Immature natural killer cell (primary cell): ENCODE results near the gene RASGEF1C. TPM values are rescaled to one million over a fixed set of nuclear protein-coding genes. Genes with fewer than 3 reads are reported as not detected.
"Not testable (repeated sequence)": the region's sequence is repeated elsewhere in the genome, so short reads cannot be mapped to it uniquely, and the experiment has no call there.

Source experiments
- DNase-seq, 3 donors: peaks; one replicate each; pipeline ENCODE4 v3.0.0; 2022; ENCODE audit warnings: mixed read lengths in 1 of 3
- H3K27ac Mint-ChIP-seq, 6 donors: one replicate each; pipeline ENCODE4 v1.8.0; 2020; ENCODE audit warnings: mixed read lengths in 6 of 6, mild to moderate bottlenecking in 5 of 6, inconsistent platforms in 4 of 6, moderate library complexity in 3 of 6
- H3K27me3 Mint-ChIP-seq, 3 donors: one replicate each; pipeline ENCODE4 v1.8.0; 2020 to 2021; ENCODE audit warnings: low read depth in 3 of 3, mild to moderate bottlenecking in 3 of 3, mixed read lengths in 3 of 3, moderate library complexity in 3 of 3, inconsistent platforms in 1 of 3
- H3K36me3 Mint-ChIP-seq, 3 donors: one replicate each; pipeline ENCODE4 v1.8.0; 2020; ENCODE audit warnings: mixed read lengths in 3 of 3, inconsistent platforms in 2 of 3, mild to moderate bottlenecking in 2 of 3
- H3K4me1 Mint-ChIP-seq, 2 donors: one replicate each; pipeline ENCODE4 v1.8.0; 2020; ENCODE audit warnings: inconsistent platforms in 2 of 2, mild to moderate bottlenecking in 2 of 2, mixed read lengths in 2 of 2, moderate library complexity in 1 of 2
- H3K4me3 Mint-ChIP-seq, 5 donors: one replicate each; pipeline ENCODE4 v1.8.0; 2020; ENCODE audit warnings: mild to moderate bottlenecking in 5 of 5, mixed read lengths in 5 of 5, inconsistent platforms in 3 of 5, moderate library complexity in 3 of 5
- H3K9me3 Mint-ChIP-seq, 6 donors: one replicate each; pipeline ENCODE4 v1.8.0; 2020; ENCODE audit warnings: mild to moderate bottlenecking in 6 of 6, mixed read lengths in 6 of 6, inconsistent platforms in 4 of 6, moderate library complexity in 3 of 6
- polyA plus RNA-seq, 3 donors: library from polyadenylated mRNA; unstranded; fragments of 300-500 nt; fragmentation: Illumina TruSeq; gene quantifications; one replicate each; pipeline ENCODE4 v1.2.3, GENCODE V29; 2021

RASGEF1C gene
- polyA plus RNA-seq, 3 donors from 2014 or later = not detected

DNA sequence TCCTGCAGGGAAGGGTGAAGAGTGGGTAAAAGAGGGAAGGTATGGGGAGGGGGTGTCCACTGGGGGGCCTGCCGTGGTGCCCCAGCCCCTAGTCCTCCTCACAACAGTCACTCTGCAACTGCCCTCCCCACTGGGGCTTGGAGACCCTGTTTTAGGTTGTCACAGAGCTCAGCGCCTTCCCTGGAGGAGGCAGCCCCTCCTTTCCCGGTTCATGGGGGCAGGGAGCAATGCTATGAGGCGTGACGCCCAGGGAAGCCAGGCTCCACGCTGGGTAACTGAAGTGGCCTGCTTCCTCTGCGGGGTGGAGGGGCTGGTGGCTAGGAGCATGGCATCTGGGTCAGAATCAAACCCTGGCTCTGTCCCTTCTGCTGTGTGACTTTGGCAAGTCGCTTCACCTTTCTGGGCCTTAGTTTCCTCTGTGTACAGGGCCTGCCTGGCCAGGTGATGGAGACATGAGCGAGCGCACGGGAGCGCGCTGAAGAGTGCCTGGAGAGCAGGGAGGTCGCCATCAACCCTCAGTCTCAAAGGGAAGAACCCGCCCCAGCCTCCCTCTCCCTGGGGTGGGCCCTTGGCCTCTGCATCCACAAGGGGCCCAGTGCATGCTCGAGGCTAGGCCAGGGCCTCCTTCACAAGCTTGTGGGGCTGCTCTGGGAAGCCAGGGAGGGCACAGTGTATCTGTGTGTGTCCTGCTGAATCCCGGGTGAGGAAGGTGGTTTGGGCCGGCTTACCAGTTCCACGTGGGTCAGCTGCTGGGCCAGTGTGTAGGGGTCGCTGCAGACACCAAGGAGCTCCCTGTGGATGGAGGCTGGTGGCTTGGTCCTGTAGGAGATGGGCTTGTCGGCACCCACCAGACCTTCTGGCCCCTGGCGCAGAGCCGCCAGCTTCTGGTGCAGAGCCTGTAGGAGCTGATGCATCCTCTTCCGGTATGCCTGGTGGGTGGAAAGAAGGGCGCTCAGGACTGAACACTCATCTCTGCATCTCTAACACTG, 81.0 kb downstream of the RASGEF1C start:
- Mint-ChIP-seq H3K27me3 (peaks cover 1 to 2% (median 2%) of the 10 kb centered on the region in 3 donors), H3K9me3 (no peaks in the 10 kb centered on the region), H3K4me3 (no peak overlapping the region), H3K27ac (no peak overlapping the region), H3K36me3 (no peaks in the 10 kb centered on the region), H3K4me1 (peaks cover 0 to 1% of the 10 kb centered on the region in 2 donors)
- DNase-seq = no peak

DNA sequence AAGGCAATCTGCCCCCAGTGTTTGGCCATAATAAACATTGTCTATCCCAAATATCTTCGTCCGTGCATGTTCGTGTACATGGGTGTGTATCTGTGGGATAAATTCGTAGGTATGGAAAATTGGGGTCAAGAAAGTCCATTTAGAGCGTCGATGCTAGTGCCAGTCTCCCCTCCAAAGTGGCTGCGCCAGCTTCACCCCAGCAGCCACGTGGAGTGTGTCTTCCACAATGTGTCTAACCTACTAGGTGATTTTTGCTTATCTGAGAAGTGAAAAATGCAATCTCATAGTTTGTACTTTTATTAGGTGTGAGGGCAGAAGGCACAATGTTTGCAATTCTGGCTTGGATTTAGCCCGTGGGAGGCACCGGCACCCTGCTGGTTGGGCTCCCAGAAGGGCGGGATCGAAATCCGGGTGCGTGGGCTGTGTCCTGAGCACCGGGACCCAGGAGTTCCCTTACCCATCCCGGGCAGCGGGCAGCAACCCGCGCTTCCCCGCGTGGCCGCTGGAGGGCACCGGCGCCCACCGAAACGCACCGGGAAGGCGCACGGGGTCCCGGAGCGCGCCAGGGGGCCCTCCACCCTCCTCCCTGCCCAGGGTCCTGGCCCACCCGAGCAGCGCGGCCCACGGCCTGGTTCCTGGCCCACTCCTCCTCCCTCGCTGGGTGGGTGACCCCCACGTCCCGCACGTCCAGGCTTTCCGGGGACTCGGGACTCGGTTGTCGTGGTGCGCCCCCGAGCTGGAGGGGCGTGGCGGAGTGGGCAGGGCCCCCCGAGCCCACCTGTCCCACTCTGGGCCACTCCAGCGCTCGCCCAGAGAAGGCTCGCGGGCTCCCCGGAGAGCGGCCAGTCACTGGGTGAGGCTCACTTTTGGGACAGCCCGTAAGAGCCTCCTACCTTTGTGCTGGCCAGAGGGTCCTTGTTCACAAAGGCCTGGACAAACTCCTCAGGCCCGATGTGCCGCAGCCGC, 82.0 kb downstream of the RASGEF1C start:
- Mint-ChIP-seq H3K27me3 (peaks cover 1 to 2% (median 2%) of the 10 kb centered on the region in 3 donors), H3K4me1 (peaks cover 0 to 1% of the 10 kb centered on the region in 2 donors), H3K36me3 (no peaks in the 10 kb centered on the region), H3K4me3 (no peak overlapping the region), H3K9me3 (no peaks in the 10 kb centered on the region), H3K27ac (no peak overlapping the region)
- DNase-seq = peak; percentile 29 to 35 (median 30)

DNA sequence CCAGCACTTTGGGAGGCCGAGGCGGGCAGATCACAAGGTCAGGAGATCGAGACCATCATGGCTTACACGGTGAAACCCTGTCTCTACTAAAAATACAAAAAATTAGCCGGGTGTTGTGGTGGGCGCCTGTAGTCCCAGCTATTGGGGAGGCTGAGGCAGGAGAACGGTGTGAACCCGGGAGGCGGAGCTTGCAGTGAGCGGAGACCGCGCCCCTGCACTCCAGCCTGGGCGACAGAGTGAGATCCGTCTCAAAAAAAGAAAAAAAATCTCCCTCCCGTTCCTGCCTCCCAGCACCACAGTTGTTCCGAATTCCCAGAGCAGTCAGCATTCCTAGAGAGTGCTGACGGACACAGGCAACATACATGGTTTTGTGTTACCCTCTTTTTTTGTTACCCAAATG, 82.9 kb downstream of the RASGEF1C start:
- H3K4me1 Mint-ChIP-seq, H3K4me3 Mint-ChIP-seq, H3K27me3 Mint-ChIP-seq, H3K36me3 Mint-ChIP-seq, H3K9me3 Mint-ChIP-seq, DNase-seq, H3K27ac Mint-ChIP-seq: not testable (repeated sequence)

DNA sequence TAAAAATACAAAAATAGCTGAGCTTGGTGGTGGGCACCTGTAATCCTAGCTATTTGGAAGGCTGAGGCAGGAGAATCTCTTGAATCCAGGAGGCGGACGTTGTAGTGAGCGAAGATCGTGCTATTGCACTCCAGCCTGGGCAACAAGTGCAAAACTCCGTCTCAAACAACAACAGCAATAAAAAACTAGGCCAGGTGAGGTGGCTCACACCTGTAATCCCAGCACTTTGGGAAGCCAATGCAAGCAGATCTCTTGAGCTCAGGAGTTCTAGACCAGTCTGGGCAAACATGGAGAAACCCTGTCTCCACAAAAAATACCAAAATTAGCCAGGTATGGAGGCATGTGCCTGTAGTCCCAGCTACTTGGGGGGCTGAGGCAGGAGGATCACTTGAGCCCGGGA, 84.3 kb downstream of the RASGEF1C start:
- not testable (repeated sequence) for H3K9me3 Mint-ChIP-seq, H3K27ac Mint-ChIP-seq, H3K27me3 Mint-ChIP-seq, H3K36me3 Mint-ChIP-seq, H3K4me3 Mint-ChIP-seq, H3K4me1 Mint-ChIP-seq, DNase-seq

DNA sequence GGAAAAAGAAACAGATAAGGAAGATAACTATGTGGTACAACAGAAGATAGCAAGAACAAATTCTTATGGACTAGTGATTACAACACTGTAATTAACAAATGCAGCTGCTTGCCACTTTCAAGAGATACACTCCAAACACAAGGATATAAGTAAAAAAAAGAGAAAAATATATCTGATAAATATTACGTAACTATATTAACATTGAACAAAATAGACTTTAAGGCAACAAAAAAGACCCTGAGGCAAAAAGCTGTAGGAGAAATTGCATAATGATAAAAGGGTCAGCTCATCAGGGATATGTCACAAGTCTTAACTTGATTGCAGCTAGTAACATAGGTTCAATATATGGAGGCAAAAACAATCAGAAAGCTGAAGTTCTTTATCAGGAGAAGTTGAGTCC, 86.1 kb downstream of the RASGEF1C start:
- no peak overlapping the region for H3K27ac Mint-ChIP-seq
- H3K4me1 Mint-ChIP-seq = peaks cover 0 to 1% of the 10 kb centered on the region in 2 donors
- no peak overlapping the region for H3K4me3 Mint-ChIP-seq
- H3K36me3 Mint-ChIP-seq = no peaks in the 10 kb centered on the region
- DNase-seq = no peak
- H3K27me3 Mint-ChIP-seq = peaks cover 1 to 7% (median 2%) of the 10 kb centered on the region in 3 donors
- no peaks in the 10 kb centered on the region for H3K9me3 Mint-ChIP-seq

DNA sequence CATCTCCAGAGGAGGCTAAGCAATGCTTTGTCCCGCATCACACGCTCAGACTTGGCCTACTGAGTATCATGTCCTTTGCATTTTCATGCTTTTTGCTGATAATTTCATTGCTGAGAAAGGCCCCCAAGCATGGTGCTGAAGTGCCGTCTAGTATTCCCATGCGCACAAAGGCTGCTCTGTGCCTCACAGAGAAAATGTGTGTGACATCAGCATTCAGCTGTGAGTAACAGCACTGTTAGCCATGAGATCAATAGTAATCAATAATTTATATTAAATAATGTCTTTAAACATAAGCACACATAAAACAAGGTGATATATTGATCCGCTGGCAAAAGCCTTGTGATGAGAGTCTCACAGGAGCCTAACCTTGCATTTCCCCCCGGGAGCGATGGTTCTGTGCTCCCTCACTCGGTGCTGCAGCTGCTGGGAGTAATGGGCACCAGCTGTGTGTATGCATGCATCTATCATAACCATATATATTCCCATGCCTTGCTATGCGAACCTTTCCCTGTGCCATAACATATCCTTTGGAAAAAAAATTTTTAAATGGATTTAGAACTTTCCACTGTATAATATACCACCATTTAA, 87.1 kb downstream of the RASGEF1C start:
- no peak for DNase-seq
- Mint-ChIP-seq H3K27me3 (peaks cover 1 to 7% (median 1%) of the 10 kb centered on the region in 3 donors), H3K27ac (no peak overlapping the region), H3K4me1 (peaks cover 0 to 1% of the 10 kb centered on the region in 2 donors), H3K36me3 (no peaks in the 10 kb centered on the region), H3K9me3 (no peaks in the 10 kb centered on the region), H3K4me3 (no peak overlapping the region)

DNA sequence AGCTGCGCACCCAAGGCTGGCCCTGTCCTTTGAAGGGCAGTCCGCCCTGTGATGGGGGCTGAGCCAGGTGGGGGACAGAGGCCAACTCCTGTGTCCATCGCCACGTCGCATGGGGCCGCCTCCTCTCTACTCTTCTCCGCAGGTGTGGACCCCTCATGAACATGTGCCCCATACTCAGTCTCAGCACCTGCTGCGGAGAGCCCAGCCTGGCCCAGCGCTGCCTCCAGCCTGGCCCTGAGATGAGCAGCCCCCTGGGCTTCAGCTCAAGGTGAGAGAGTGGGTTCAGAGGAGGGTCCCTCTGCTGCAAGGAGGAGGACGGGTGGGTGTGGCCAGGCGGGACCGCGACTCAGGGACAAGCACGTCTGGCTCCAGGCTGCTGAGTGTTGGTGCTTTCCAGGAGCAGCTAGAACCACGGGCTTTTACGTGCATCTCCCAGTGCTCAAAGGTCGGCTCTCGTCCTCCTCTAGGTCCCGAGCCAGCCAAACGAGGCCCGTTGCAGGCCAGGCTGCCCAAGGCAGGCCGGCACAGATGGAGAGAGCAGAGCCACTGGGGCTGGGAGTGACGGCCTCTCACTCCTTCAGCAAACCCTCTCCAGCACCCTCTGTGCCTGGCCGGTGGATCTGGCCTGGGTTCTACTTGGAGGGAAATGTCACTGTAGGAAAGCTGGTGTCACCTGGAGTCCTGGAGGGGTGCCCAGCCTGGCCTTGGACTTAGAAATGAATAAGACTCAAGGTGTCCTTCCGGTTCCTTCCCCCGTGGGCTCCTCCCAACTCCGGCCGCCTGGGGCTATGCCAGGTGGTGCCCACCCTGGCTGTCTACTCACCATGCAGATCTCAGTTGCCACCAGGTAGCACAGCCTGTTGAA, 88.5 kb downstream of the RASGEF1C start:
- H3K36me3 Mint-ChIP-seq = no peaks in the 10 kb centered on the region
- H3K4me3 Mint-ChIP-seq = no peak overlapping the region
- no peaks in the 10 kb centered on the region for H3K4me1 Mint-ChIP-seq
- H3K9me3 Mint-ChIP-seq = no peaks in the 10 kb centered on the region
- H3K27me3 Mint-ChIP-seq = peaks cover 0 to 7% (median 1%) of the 10 kb centered on the region in 3 donors
- H3K27ac Mint-ChIP-seq = no peak overlapping the region
- DNase-seq = no peak

DNA sequence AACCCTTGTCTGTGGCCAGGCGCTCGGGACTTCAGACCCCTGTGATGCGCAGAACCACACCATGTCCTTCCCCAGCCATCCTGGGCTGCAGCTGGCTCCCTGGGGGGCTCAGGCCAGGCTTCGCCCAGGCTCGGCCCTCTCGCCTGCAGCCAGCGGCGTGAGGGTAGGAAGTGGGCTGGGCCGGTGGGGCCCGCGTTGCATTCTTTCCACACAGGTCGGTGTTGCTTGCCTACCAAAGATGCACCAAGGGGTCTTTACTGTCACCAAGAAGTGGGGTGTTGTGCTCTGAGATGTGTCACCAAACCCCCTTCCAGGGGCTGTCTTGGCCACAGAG, 89.1 kb downstream of the RASGEF1C start:
- DNase-seq = no peak
- Mint-ChIP-seq H3K36me3 (no peaks in the 10 kb centered on the region), H3K4me1 (no peaks in the 10 kb centered on the region), H3K27me3 (peaks cover 0 to 7% (median 1%) of the 10 kb centered on the region in 3 donors), H3K27ac (no peak overlapping the region), H3K4me3 (no peak overlapping the region), H3K9me3 (no peaks in the 10 kb centered on the region)

DNA sequence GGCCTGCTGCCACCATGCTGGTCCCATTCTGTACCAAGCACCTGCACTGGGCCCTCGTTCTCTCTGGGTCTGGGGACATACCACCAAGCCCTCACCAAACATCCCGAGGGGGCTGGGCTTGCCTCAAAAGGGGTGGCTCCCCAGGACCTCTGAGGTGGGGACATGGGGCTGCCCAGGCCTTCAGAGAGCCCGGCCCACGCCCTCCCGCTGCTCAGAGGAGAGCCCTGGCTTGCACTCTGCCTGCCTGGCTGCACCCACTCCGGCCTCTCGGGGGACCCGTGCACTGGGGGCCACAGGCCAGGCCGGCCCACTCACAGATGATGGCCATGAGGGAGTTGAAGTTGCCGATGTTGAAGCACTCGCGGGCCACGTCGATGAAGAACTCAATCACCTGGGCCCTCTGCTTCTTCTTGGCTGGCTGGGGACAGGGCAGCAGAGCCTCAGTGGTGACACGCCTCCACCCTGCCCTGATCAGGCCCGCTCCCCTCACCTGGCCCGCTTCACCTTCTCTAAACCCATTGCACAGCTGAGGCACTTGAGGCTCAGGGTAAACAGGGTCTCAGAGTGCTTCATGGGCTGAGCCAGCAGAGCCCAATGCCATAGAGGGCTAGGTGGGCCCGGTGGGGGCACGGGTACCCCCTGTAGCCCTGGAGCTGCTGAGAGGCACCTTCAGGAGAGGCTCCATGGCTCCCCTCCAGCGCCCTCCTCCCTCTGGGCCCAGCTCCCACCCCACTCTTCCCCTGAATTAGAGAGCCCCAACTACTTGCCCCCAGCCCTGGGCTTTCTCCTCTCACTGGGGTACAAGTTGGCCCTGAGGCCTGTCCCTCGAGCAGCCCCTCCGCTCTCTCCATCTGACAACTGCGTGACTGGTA, 89.7 kb downstream of the RASGEF1C start:
- DNase-seq = no peak
- no peaks in the 10 kb centered on the region for H3K4me1 Mint-ChIP-seq
- H3K27ac Mint-ChIP-seq = no peak overlapping the region

DNA sequence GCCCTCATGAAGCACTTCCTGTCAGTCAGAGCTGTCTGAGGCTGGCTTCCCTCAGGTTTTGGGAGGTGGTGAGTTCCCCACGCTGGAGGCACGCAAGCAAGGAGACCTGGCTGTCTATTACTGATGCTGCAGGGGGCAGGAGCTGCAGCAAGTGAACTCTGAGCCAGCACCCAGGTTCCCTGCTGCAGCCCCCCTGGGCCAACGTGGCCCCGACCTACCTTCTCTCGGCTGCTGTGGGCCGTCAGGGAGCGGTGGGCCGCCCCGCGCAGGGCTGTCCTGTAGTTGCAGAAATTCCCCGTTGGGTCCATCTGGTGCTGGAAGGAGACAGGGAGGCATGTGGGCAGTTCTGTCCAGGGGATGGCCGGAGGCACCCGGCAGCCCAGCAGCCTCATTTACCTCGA, 90.6 kb downstream of the RASGEF1C start:
- Mint-ChIP-seq H3K4me1 (no peaks in the 10 kb centered on the region), H3K27me3 (peaks cover 0 to 7% (median 1%) of the 10 kb centered on the region in 3 donors), H3K36me3 (no peaks in the 10 kb centered on the region), H3K9me3 (no peaks in the 10 kb centered on the region), H3K27ac (no peak overlapping the region), H3K4me3 (no peak overlapping the region)
- DNase-seq = no peak

More for the DNA sequence above, 89.7 kb downstream of the RASGEF1C start:
- Mint-ChIP-seq H3K9me3 (no peaks in the 10 kb centered on the region), H3K36me3 (no peaks in the 10 kb centered on the region), H3K4me3 (no peak overlapping the region), H3K27me3 (peaks cover 0 to 7% (median 1%) of the 10 kb centered on the region in 3 donors)

DNA sequence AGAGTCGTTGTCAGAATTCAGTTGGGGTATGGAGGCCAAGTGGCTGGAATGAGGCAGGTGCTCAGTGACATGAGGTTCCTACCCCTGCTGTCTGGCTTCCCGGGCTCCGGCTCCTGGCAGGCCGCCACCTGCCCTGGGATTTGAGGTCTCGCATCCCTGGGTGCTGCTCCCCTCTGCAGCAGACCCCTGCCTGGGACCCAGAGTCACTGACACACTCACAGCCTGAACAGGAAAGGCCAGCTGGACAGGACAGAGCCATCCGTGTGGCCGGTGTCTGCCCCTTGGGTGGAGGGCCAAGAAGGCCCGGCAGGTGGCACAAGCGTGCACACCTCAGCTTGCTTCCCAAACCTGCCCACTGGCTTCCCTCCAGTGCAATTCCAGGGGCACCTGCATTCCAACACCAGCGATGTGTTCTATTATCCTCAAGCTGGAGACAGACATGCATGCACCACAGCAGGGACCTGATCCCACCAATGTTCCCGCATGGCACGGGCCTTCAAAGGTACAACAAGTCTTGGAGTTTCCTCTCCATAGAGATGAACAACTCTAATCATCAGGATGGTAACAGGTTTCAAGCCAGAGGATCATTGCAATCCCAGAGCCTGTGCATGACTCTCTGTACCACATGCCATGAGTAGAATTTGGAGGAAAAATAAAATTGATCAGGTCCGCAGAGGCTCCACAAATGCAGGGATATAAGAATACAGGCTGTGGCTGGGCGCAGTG, 91.8 kb downstream of the RASGEF1C start:
- Mint-ChIP-seq H3K9me3 (no peaks in the 10 kb centered on the region), H3K4me3 (no peak overlapping the region), H3K27me3 (peaks cover 0 to 7% (median 1%) of the 10 kb centered on the region in 3 donors), H3K4me1 (no peaks in the 10 kb centered on the region), H3K27ac (no peak overlapping the region), H3K36me3 (no peaks in the 10 kb centered on the region)
- no peak for DNase-seq
